ENCODE data around the gene C1QTNF8. TPM values are rescaled to one million over a fixed set of nuclear protein-coding genes. Genes with fewer than 3 reads are reported as not detected.

Gene C1QTNF8
- polyA plus RNA-seq, 1 donor (not counting 4 experiments of a cell fraction or from before 2014, with no cell fraction given) = not detected

GRCh38 chr16:1142911-1143310, 46.9 kb upstream of the C1QTNF8 start:
- Histone ChIP-seq H3K36me3 (ENCODE audit: control insufficient read depth in 2 of 2, extremely low read depth in 1 of 2, insufficient read depth in 2 of 2, low read length in 2 of 2) (no peaks in the 10 kb centered on the region), H3K27me3 (ENCODE audit: control insufficient read depth, extremely low read depth, insufficient read depth, low read length) (no peaks in the 10 kb centered on the region), H3K4me3 (ENCODE audit: control insufficient read depth in 2 of 3, extremely low read depth in 1 of 3, insufficient read depth in 2 of 3, low read depth in 1 of 3, low read length in 3 of 3) (no peak overlapping the region), H3K9me1 (ENCODE audit: control insufficient read depth, extremely low read depth, insufficient read depth, low read length) (no peaks in the 10 kb centered on the region), H3K9me3 (ENCODE audit: control insufficient read depth, low read depth, low read length) (peaks cover 3% of the 10 kb centered on the region), H3K4me1 (ENCODE audit: control insufficient read depth, extremely low read depth, insufficient read depth, low read length) (no peaks in the 10 kb centered on the region), H3K4me2 (ENCODE audit: control insufficient read depth, extremely low read depth, insufficient read depth, low read depth, low read length) (no peak overlapping the region), H3K9ac (ENCODE audit: control insufficient read depth, extremely low read depth, insufficient read depth, low read length) (no peak overlapping the region), H2AFZ (ENCODE audit: control insufficient read depth, low read length) (no peak overlapping the region), H3K79me2 (ENCODE audit: control insufficient read depth, insufficient read depth, low read length) (no peaks in the 10 kb centered on the region), H3K27ac (ENCODE audit: control insufficient read depth, insufficient read depth, low read length) (no peak overlapping the region), H4K20me1 (ENCODE audit: control insufficient read depth, extremely low read depth, insufficient read depth, low read length) (no peaks in the 10 kb centered on the region)
- dilution Hi-C loops (cut with MboI; ENCODE audit: extremely low pct_ligation_motif_present, low sequenced_read_pairs) = no loop called here
- no peak for DNase-seq (ENCODE audit: low read depth, low spot score)
- no peak for TF ChIP-seq EZH2 (IDR thresholded peaks at IDR 0.05; ENCODE audit: low read length)
- no peak for TF ChIP-seq CTCF (optimal IDR thresholded peaks at IDR 0.05 in 1 of 3, IDR thresholded peaks at IDR 0.05 in 1 of 3, conservative IDR thresholded peaks at IDR 0.05 in 1 of 3; ENCODE audit: extremely low read depth in 1 of 3, insufficient read depth in 2 of 3, low read length in 3 of 3)
- FAIRE-seq = no peak

- no peaks in the 10 kb centered on the region for H3K4me1 ChIP-seq (ENCODE audit: control insufficient read depth, extremely low read depth, insufficient read depth, low read length)
- no peaks in the 10 kb centered on the region for H3K36me3 ChIP-seq (ENCODE audit: control insufficient read depth in 2 of 2, extremely low read depth in 1 of 2, insufficient read depth in 2 of 2, low read length in 2 of 2)
- dilution Hi-C loops (cut with MboI; ENCODE audit: extremely low pct_ligation_motif_present, low sequenced_read_pairs) = no loop called here
- no peak overlapping the region for H3K4me3 ChIP-seq (ENCODE audit: control insufficient read depth in 2 of 3, extremely low read depth in 1 of 3, insufficient read depth in 2 of 3, low read depth in 1 of 3, low read length in 3 of 3)
- no peak overlapping the region for H3K9ac ChIP-seq (ENCODE audit: control insufficient read depth, extremely low read depth, insufficient read depth, low read length)
- no peak for TF ChIP-seq CTCF (optimal IDR thresholded peaks at IDR 0.05 in 1 of 3, IDR thresholded peaks at IDR 0.05 in 1 of 3, conservative IDR thresholded peaks at IDR 0.05 in 1 of 3; ENCODE audit: extremely low read depth in 1 of 3, insufficient read depth in 2 of 3, low read length in 3 of 3)
- no peaks in the 10 kb centered on the region for H3K9me1 ChIP-seq (ENCODE audit: control insufficient read depth, extremely low read depth, insufficient read depth, low read length)
- no peak overlapping the region for H3K4me2 ChIP-seq (ENCODE audit: control insufficient read depth, extremely low read depth, insufficient read depth, low read depth, low read length)
- H3K9me3 ChIP-seq (ENCODE audit: control insufficient read depth, low read depth, low read length) = peaks cover 2% of the 10 kb centered on the region
- DNase-seq (ENCODE audit: low read depth, low spot score) (no peak), FAIRE-seq (no peak)
- no peak overlapping the region for H2AFZ ChIP-seq (ENCODE audit: control insufficient read depth, low read length)
- no peaks in the 10 kb centered on the region for H3K27me3 ChIP-seq (ENCODE audit: control insufficient read depth, extremely low read depth, insufficient read depth, low read length)
- H3K79me2 ChIP-seq (ENCODE audit: control insufficient read depth, insufficient read depth, low read length) = no peaks in the 10 kb centered on the region
- H4K20me1 ChIP-seq (ENCODE audit: control insufficient read depth, extremely low read depth, insufficient read depth, low read length) = no peaks in the 10 kb centered on the region
- H3K27ac ChIP-seq (ENCODE audit: control insufficient read depth, insufficient read depth, low read length) = no peak overlapping the region
These were observed 45.7 kb upstream of the C1QTNF8 start for GRCh38 chr16:1141716-1142115.
